ENCODE data around the gene C2orf81.
A peak's percentile ranks its signal among the peaks of the same experiment; 100 is the strongest.
"Not testable (repeated sequence)": the region's sequence is repeated elsewhere in the genome, so short reads cannot be mapped to it uniquely, and the experiment has no call there.

Gene C2orf81

GRCh38 chr2:74421221-74421870 is at the start of gene C2orf81, which contains the start of gene WDR54:
Gene C2orf81, minus strand, starts transcription at chr2:74421619. Its CDS starts 59 bp downstream, at chr2:74421560.
Gene WDR54, plus strand, starts transcription at chr2:74421730. Its CDS starts 424 bp downstream, at chr2:74422154.
- DNase-seq (ENCODE audit: low read depth, low spot score), result peak; percentile 94

DNA sequence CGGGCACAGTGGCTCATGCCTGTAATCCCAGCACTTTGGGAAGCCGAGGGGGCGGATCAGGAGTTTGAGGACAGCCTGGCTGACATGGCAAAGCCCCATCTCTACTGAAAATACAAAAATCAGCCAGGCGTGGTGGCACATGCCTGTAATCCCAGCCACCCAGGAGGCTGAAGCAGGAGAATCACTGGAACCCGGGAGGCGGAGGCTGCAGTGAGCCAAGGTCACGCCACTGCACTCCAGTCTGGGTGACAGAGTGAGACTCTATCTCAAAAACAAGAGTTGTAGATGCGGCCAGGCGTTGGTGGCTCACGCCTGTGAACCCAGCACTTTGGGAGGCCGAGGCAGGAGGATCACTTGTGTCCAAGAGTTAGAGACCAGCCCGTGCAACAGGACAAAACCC is 49.3 kb upstream of the C2orf81 start:
- not testable (repeated sequence) for DNase-seq (ENCODE audit: low read depth, low spot score)

DNA sequence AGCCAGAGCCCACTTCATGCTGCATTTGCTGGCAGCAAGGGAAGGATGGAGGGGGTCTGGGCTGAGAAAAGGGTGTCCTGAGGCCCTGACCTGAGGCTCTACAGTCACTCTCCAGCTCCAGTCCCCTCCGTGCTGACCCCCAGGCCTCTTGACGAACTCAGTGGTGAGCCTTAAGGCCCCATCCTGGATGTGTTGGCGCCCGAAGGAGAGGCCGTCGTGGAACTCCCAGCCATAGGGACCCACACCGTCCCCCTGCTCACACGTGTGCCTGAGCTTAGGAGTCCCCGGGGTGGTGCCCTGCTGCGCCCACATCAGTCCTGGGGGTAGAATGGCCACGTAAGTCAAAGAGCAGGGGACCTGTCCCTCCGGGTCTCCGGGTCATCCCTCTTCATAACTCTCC is 43.0 kb upstream of the C2orf81 start:
- DNase-seq (ENCODE audit: low read depth, low spot score), result peak; percentile 28

DNA sequence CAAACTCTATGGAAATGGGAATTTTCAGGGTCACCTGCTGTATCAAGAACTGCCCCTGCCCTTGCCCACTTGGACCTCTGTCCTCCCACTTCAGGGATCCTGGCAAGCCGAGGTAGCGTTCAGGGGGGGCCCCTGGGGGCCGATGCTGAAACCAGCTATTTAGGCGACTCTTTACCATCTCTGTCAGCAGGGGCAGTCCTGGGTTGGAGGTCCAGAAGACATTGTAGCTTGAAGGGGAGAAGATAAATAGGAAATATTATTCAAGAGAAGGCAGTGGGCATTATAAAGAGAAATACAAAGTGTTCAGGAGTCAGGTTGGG is 41.3 kb upstream of the C2orf81 start:
- DNase-seq (ENCODE audit: low read depth, low spot score), result no peak

DNA sequence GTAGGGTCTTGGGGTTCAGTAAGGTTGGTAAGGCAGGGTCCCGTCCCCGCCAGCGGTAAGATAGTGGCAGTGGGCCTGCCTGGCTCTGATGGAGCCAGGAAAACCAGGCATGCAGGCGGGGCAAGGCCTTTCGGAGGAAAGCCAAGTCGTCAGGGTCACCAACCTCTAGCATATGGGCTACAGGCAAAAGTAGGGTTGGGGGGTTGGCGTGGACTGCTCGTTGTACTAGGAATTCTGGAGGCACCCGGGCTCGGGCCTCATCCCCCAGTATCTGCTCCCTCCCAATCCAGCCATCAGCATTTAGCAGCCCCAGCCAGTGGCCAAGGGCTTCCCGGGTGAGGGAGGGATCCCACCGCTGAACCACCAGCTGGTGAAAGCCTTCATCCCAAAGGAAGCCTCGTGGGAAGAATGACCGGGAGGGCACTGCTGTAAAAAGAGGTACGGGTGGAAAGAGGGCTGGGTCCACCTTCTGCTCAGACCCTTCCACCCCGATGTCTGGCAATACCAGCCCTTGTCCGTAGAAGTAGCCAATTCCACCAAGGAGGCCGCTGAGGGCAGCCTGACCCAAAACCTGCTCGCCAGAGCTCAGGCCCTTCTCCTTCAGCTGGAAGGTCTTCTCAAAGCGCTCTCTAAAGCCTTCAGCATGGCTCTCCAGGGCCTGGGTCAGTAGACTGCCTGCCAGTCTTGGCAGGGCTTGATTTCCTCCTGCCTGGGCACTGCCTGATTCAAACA is 40.8 kb upstream of the C2orf81 start:
- DNase-seq (ENCODE audit: low read depth, low spot score), result no peak

GRCh38 chr2:74461187-74462053 is 40.0 kb upstream of the C2orf81 start:
- DNase-seq (ENCODE audit: low read depth, low spot score), result peak; percentile 65

DNA sequence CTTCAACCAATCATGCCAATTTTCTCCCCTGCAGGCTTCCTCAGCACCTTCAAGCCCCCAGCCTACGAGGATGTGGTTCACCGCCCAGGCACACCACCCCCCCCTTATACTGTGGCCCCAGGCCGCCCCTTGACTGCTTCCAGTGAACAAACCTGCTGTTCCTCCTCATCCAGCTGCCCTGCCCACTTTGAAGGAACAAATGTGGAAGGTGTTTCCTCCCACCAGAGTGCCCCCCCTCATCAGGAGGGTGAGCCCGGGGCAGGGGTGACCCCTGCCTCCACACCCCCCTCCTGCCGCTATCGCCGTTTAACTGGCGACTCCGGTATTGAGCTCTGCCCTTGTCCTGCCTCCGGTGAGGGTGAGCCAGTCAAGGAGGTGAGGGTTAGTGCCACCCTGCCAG is 38.8 kb upstream of the C2orf81 start:
- DNase-seq (ENCODE audit: low read depth, low spot score), result not testable (repeated sequence)

DNA sequence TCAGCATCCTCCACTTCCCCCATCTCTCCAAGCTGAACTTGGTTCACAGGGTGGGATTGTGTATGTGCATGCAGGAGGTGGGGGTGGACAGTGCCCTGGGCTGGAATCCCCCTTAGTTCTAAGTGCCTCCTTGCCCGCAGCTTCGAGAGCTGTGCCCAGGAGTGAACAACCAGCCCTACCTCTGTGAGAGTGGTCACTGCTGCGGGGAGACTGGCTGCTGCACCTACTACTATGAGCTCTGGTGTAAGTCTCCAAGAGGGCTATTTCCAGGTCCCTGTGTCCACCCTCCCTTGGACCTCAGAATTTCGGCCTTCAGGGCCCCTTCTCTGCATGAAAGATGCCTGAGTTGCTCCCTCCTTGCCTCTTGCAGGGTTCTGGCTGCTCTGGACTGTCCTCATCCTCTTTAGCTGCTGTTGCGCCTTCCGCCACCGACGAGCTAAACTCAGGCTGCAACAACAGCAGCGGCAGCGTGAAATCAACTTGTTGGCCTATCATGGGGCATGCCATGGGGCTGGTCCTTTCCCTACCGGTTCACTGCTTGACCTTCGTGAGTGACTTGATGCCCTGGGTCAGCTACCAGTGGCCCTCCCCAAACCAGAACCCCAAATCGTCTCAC is 38.2 kb upstream of the C2orf81 start:
- DNase-seq (ENCODE audit: low read depth, low spot score), result not testable (repeated sequence)

- no peak for DNase-seq (ENCODE audit: low read depth, low spot score)
Measured at GRCh38 chr2:74458938-74459363, 37.5 kb upstream of the C2orf81 start.

GRCh38 chr2:74458132-74458937 is 36.9 kb upstream of the C2orf81 start, which contains the start of gene WBP1:
Gene WBP1, plus strand, starts transcription at chr2:74458438. Its CDS starts 165 bp downstream, at chr2:74458603.
- DNase-seq (ENCODE audit: low read depth, low spot score), result peak; percentile 100

DNA sequence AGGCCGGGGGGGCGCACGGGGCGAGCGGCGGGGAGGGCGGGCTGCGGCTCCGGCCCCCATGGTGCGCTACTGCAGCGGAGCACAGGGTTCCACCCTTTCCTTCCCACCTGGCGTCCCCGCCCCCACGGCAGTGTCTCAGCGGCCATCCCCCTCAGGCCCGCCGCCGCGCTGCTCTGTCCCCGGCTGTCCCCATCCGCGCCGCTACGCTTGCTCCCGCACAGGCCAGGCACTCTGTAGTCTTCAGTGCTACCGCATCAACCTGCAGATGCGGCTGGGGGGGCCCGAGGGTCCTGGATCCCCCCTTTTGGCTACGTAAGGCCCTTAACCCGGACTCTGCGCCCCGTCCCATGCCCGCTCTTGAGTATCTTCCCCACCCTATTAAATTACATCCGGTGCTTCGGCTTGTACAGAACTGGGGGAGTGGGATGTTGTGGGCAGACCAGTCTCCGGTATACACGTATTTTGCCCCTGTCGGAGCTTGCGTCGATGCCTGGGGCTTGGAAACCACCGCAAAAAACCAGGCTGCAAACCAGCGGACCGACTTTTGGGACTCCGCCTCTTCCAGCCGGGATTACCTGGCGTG is 36.2 kb upstream of the C2orf81 start:
- DNase-seq (ENCODE audit: low read depth, low spot score), result no peak

- no peak for DNase-seq (ENCODE audit: low read depth, low spot score)
Measured at GRCh38 chr2:74457129-74457548, 35.7 kb upstream of the C2orf81 start.

GRCh38 chr2:74454654-74455511 is 33.5 kb upstream of the C2orf81 start, which contains the start of gene INO80B:
Gene INO80B, plus strand, starts transcription at chr2:74455087. Its CDS starts 30 bp downstream, at chr2:74455117.
- DNase-seq (ENCODE audit: low read depth, low spot score), result peak; percentile 98

- DNase-seq (ENCODE audit: low read depth, low spot score), result no peak
Measured at GRCh38 chr2:74450570-74451190, 29.3 kb upstream of the C2orf81 start.

DNA sequence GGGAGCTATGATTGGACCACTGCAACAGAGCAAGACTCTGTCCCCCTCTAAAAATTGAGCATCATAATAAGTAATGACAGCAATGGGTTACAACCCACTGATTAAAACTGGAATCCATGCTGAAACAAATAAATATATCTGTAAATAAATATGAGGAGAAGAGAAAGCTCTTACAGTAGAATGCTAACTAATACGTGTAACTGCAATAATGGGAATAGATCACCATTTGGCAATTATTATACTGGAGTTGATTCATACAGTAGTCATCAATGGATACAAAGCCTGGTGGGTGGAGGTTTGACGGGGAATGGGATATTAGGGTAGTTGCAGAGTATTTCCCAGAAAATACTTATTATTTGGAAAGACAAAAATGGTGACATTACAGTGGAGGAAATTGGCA is 27.4 kb upstream of the C2orf81 start:
- DNase-seq (ENCODE audit: low read depth, low spot score), result no peak

DNA sequence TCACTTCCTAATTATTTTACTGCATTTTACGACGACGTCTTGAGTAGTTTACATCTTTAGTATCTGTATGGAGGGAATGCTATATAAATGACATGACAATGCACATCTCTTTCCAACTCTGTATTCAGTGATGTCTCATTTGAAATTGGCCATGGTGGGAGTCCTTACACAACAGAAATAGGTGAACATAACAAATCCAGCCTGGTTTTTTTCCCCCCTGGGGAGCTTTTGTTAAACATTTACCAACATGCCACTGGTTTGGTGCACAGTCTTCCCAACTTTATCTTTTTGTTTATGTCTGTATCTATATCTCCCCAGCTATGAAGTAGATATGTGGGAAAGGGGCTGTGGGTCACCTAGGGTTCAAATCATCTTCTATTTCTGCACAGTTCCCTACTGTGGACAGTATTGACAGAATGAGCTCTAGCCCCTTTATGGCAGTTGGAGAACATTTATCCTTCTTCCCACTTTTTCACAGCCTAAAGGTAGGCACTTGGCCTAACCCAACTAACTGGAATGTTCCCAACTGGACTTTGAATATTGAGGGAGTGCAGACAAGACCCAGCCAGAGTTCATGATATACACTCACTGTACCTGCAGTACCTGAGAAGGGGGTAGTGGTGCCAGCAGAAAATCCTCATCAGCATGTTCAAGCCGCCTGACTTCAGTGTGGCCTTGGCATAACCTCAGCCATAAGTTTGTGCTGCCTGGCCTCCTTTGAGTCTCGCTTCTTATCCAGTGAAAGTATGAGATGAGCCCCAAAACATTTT is 26.0 kb upstream of the C2orf81 start:
- DNase-seq (ENCODE audit: low read depth, low spot score), result no peak

DNA sequence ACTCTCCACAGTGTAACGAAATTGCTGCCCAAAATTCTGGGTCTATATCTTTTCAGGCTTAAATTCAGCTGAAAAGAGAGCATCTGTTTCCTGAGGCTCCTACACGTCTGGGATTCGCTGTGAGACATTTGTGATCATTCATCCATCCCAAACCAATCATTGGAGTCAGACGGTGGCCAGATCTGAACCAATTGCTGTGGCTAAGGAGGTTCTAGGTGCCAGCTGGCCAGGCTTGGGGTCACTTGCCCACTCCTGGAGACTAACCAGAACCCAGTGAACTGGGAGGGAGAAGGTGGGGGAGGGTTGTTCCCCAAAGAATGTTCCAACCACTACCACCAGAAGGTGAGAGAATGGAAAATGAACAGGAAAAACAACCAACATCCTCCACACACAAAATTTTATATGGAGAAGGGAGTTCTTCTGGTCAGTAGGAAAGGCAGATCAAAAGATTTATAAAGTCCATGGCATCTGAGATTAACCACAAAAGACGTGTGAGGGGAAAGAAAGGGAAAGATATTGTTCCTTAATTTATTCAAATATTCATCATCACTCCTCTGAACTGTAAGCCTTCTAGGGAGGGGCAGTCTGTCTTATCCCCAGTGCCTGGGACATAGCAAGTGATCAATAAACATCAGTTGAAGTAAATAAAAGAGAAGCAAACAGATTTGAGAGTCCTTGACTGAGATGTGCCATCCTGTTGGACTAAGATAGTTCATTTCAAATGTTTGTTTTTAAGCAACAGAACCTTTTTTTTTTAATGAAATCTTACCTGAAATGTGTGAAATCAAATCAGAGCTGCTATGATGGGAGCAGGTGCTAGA is 23.3 kb upstream of the C2orf81 start:
- DNase-seq (ENCODE audit: low read depth, low spot score), result no peak
